ENCODE measurements around the gene CHCHD3.

The CHCHD3 gene

GRCh38 chr7:133079296-133079695 is 2.6 kb downstream of the CHCHD3 start:
- DNase-seq (ENCODE audit: low spot score) = no peak

GRCh38 chr7:133077394-133077793 is 4.5 kb downstream of the CHCHD3 start:
- no peak for DNase-seq (ENCODE audit: low spot score)

GRCh38 chr7:133076142-133076541 is 5.7 kb downstream of the CHCHD3 start:
- DNase-seq (ENCODE audit: low spot score) = no peak

GRCh38 chr7:133071506-133071905 is 10.4 kb downstream of the CHCHD3 start:
- DNase-seq (ENCODE audit: low spot score) = no peak

- DNase-seq (ENCODE audit: low spot score) = no peak
Observed at GRCh38 chr7:133070562-133070961, 11.3 kb downstream of the CHCHD3 start.

GRCh38 chr7:133065301-133065700 is 16.6 kb downstream of the CHCHD3 start:
- no peak for DNase-seq (ENCODE audit: low spot score)

- no peak for DNase-seq (ENCODE audit: low spot score)
Observed at GRCh38 chr7:133064082-133064820, 17.6 kb downstream of the CHCHD3 start.

GRCh38 chr7:133061792-133062191 is 20.1 kb downstream of the CHCHD3 start:
- no peak for DNase-seq (ENCODE audit: low spot score)

GRCh38 chr7:133061357-133061756 is 20.5 kb downstream of the CHCHD3 start:
- no peak for DNase-seq (ENCODE audit: low spot score)

GRCh38 chr7:133060004-133060403 is 21.9 kb downstream of the CHCHD3 start:
- DNase-seq (ENCODE audit: low spot score) = no peak

GRCh38 chr7:133059263-133059662 is 22.6 kb downstream of the CHCHD3 start:
- DNase-seq (ENCODE audit: low spot score) = no peak

GRCh38 chr7:133056370-133057238 is 25.3 kb downstream of the CHCHD3 start:
- no peak for DNase-seq (ENCODE audit: low spot score)

- no peak for DNase-seq (ENCODE audit: low spot score)
Observed at GRCh38 chr7:133054162-133054840, 27.6 kb downstream of the CHCHD3 start.

- DNase-seq (ENCODE audit: low spot score) = no peak
Observed at GRCh38 chr7:133053321-133053891, 28.5 kb downstream of the CHCHD3 start.

GRCh38 chr7:133052826-133053225 is 29.1 kb downstream of the CHCHD3 start:
- no peak for DNase-seq (ENCODE audit: low spot score)

- no peak for DNase-seq (ENCODE audit: low spot score)
Observed at GRCh38 chr7:133052401-133052756, 29.5 kb downstream of the CHCHD3 start.

GRCh38 chr7:133051719-133052400 is 30.0 kb downstream of the CHCHD3 start:
- no peak for DNase-seq (ENCODE audit: low spot score)

- no peak for DNase-seq (ENCODE audit: low spot score)
Observed at GRCh38 chr7:133051066-133051465, 30.8 kb downstream of the CHCHD3 start.

- no peak for DNase-seq (ENCODE audit: low spot score)
Observed at GRCh38 chr7:133050200-133050995, 31.5 kb downstream of the CHCHD3 start.

- DNase-seq (ENCODE audit: low spot score) = no peak
Observed at GRCh38 chr7:133048589-133048988, 33.3 kb downstream of the CHCHD3 start.

GRCh38 chr7:133047321-133047720 is 34.6 kb downstream of the CHCHD3 start:
- DNase-seq (ENCODE audit: low spot score) = no peak
